Pancreas (tissue), 10 donors: Measurements from ENCODE around the gene CYP11A1. TPM values are rescaled to one million over a fixed set of nuclear protein-coding genes. Genes with fewer than 3 reads are reported as not detected.

ENCODE experiments used
- ATAC-seq, 4 donors: fragments of 200-7000 bp; cut with Tn5 transposase; one replicate each; pipeline versions ENCODE4 v1.8.0 to v1.9.1; 2020; ENCODE audit warnings: mild to moderate bottlenecking in 4 of 4, moderate library complexity in 4 of 4
- DNase-seq, 6 donors: peaks; one replicate each; pipeline ENCODE4 v3.0.0-alpha.2; 2020
- FAIRE-seq: peaks from 2 replicates; lab custom pipeline; 2012; peaks lifted over from hg19 to GRCh38; lab: Jason Lieb, UNC
- H3K27ac ChIP-seq, 4 donors: fragments of 200-600 bp; sonication (generic); 1 replicate in 3 of 4; 2 replicates in 1 of 4; pipeline versions ENCODE4 v1.5.0 to v1.8.0; 2020
- H3K27me3 ChIP-seq, 4 donors: fragments of 200-600 bp; one replicate each; pipeline ENCODE4 v1.8.0; 2021
- H3K36me3 ChIP-seq, 3 donors: fragments of 200-600 bp; sonication (generic) in 1 of 3; one replicate each; pipeline versions ENCODE4 v1.5.0 to v1.8.0; 2020 to 2021
- H3K4me1 ChIP-seq, 3 donors: fragments of 200-600 bp; one replicate each; pipeline ENCODE4 v1.8.0; 2021
- H3K4me3 ChIP-seq, 4 donors: fragments of 200-600 bp; sonication (generic) in 2 of 4; one replicate each; pipeline versions ENCODE4 v1.5.0 to v1.8.0; 2020 to 2021
- H3K9me3 ChIP-seq, 4 donors: fragments of 200-600 bp; one replicate each; pipeline ENCODE4 v1.8.0; 2021
- CTCF ChIP-seq, 4 donors: fragments of 200-600 bp; sonication (generic) in 3 of 4; IDR thresholded peaks; one replicate each; pipeline versions ENCODE4 v1.5.0 to v1.8.0; 2021; ENCODE audit warnings: antibody characterized with exemption in 4 of 4
- whole genome bisulfite sequencing, 2 donors: extraction: QIAGEN DNeasy Blood & Tissue Kit; methylation state at CpG; one replicate each; pipeline ENCODE4 v1.1.7; 2013; 5-methylcytosine and 5-hydroxymethylcytosine counted together
- intact Hi-C, 3 donors: fragments of 100-400 bp; cut with DNase I; formaldehyde crosslinking; loops; one replicate each; pipeline versions ENCODE4 v1.11.1 to v1.14.2; 2022
- polyA plus RNA-seq, 2 donors: library from polyadenylated mRNA; stranded (reverse); fragments of 200-250 nt; gene quantifications; one replicate each; pipeline ENCODE4 v1.2.3, GENCODE V29; 2013
- total RNA-seq, 6 donors: library from RNA; stranded (reverse); fragmentation: NEBNext Ultra II Directional in 4 of 6; extraction: Animal tissue kit (Norgen Biotek cat#: 25700) in 4 of 6; gene quantifications; one replicate each; pipeline versions ENCODE4 v1.2.1 to v1.2.4, GENCODE V29; 2021 to 2023
- donor health status: healthy with polysubstance abuse.
- donor health status: DM: no; HTN: no; CAD: no; lungs with moderate emphysema.
- donor health status: DM: no; HTN: no; CAD: no.
- donor health status: control.
- donor health status: control.
- donor health status: Bipolar disorder and iron deficiency.
- donor health status: DM: yes; HTN: yes; CAD: no.
- donor health status: DM: no; HTN: no; CAD: no.
- donor health status: DM: no; HTN: no; CAD: no.
- donor health status: DM: yes; HTN: yes; CAD: no.

Gene CYP11A1
- total and polyA plus RNA-seq, 8 donors = 0.09 to 0.66 (median 0.28) TPM; not detected in 3

- ATAC-seq (no peak), DNase-seq (peak in 1 of 6 donors; percentile 35), FAIRE-seq (no peak)
- intact Hi-C loops = no loop called here
- Histone ChIP-seq H3K36me3 (no peaks in the 10 kb centered on the region), H3K4me3 (no peak overlapping the region), H3K9me3 (no peaks in the 10 kb centered on the region), H3K4me1 (no peaks in the 10 kb centered on the region), H3K27me3 (no peaks in the 10 kb centered on the region), H3K27ac (no peak overlapping the region)
- no peak for TF ChIP-seq CTCF (IDR thresholded peaks at IDR 0.05)
- 54 to 73% methylated on average over 5 of the region's 5 CpGs for WGBS, 2 donors
These were observed 34.9 kb upstream of the CYP11A1 start for GRCh38 chr15:74402337-74402841.

- H3K27me3 ChIP-seq = no peaks in the 10 kb centered on the region
- H3K36me3 ChIP-seq = no peaks in the 10 kb centered on the region
- no peak overlapping the region for H3K4me3 ChIP-seq
- no peaks in the 10 kb centered on the region for H3K4me1 ChIP-seq
- ATAC-seq = no peak
- H3K27ac ChIP-seq = no peak overlapping the region
- TF ChIP-seq CTCF (IDR thresholded peaks at IDR 0.05) = no peak
- no peaks in the 10 kb centered on the region for H3K9me3 ChIP-seq
- no peak for FAIRE-seq
- DNase-seq = no peak
- 40 to 43% methylated on average over 9 to 11 of the region's 11 CpGs for WGBS, 2 donors
- intact Hi-C loops = no loop called here
These were observed 33.7 kb upstream of the CYP11A1 start for GRCh38 chr15:74400915-74401757.

GRCh38 chr15:74400313-74400860 lies 32.9 kb upstream of the CYP11A1 start:
- FAIRE-seq (no peak), ATAC-seq (no peak), DNase-seq (no peak)
- no peaks in the 10 kb centered on the region for H3K4me1 ChIP-seq
- intact Hi-C loops = no loop called here
- H3K36me3 ChIP-seq = no peaks in the 10 kb centered on the region
- no peak for TF ChIP-seq CTCF (IDR thresholded peaks at IDR 0.05)
- WGBS, 2 donors = 77% methylated on average over 10 of the region's 10 CpGs
- H3K27ac ChIP-seq = no peak overlapping the region
- no peak overlapping the region for H3K4me3 ChIP-seq
- H3K9me3 ChIP-seq = no peaks in the 10 kb centered on the region
- no peaks in the 10 kb centered on the region for H3K27me3 ChIP-seq

GRCh38 chr15:74399511-74400312 lies 32.3 kb upstream of the CYP11A1 start:
- FAIRE-seq (no peak), ATAC-seq (no peak)
- intact Hi-C loops = no loop called here

More at GRCh38 chr15:74399511-74400312, 32.3 kb upstream of the CYP11A1 start:
- WGBS, 2 donors = 19 to 37% methylated on average over 5 of the region's 5 CpGs
- H3K27me3 ChIP-seq = no peaks in the 10 kb centered on the region
- H3K4me1 ChIP-seq = no peaks in the 10 kb centered on the region
- no peaks in the 10 kb centered on the region for H3K9me3 ChIP-seq
- DNase-seq = no peak
- H3K27ac ChIP-seq = no peak overlapping the region
- H3K36me3 ChIP-seq = no peaks in the 10 kb centered on the region
- no peak for TF ChIP-seq CTCF (IDR thresholded peaks at IDR 0.05)
- H3K4me3 ChIP-seq = no peak overlapping the region
